Fibroblast of lung (primary cell): ENCODE measurements around the gene PHF2.

Source experiments
- CTCF ChIP-seq, 2 donors: IDR thresholded peaks in 1 of 2; conservative IDR thresholded peaks in 1 of 2; 1 replicate in 1 of 2; 2 replicates in 1 of 2; pipeline ENCODE4 v1.5.1; 2011 to 2012; ENCODE audit warnings: low read length in 2 of 2, control low read depth in 1 of 2, inconsistent platforms in 1 of 2, low read depth in 1 of 2, mild to moderate bottlenecking in 1 of 2
- EZH2 ChIP-seq: IDR thresholded peaks from 2 replicates; pipeline ENCODE4 v1.5.1; 2012; ENCODE audit warnings: low read length, control low read depth, mild to moderate bottlenecking; ENCODE audit errors: missing control alignments

DNA sequence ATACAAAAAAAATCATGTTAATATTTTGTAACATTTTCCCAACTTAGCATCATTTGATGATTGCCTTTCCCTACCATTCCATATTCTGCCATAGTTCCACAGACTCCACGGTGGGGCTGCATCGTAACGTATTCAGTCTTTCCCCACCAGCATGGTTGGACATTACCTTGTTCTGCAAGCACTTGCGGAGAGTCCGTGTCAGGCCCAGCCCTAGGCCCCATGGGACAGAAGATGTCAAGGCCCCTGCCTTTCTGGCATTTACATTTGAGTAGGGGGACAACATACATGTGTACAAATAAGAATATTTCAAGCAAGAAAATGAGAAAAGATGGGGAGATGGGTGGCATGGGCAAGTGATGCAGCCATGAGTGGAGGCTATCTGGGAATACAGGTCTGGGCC lies 8.2 kb upstream of the PHF2 start:
- TF ChIP-seq CTCF (conservative IDR thresholded peaks at IDR 0.05 in 1 of 2, IDR thresholded peaks at IDR 0.05 in 1 of 2; ENCODE audit: low read depth in 1 of 2, low read length in 2 of 2) (no peak), EZH2 (no peak)
